ENCODE data around the gene SLC12A7. TPM values are rescaled to one million over a fixed set of nuclear protein-coding genes. Genes with fewer than 3 reads are reported as not detected.

The SLC12A7 gene
- total RNA-seq, 1 donor from 2014 or later: 4.4 TPM

GRCh38 chr5:1018596-1018995, 93.3 kb downstream of the SLC12A7 start:
- DNase-seq: no peak

DNA sequence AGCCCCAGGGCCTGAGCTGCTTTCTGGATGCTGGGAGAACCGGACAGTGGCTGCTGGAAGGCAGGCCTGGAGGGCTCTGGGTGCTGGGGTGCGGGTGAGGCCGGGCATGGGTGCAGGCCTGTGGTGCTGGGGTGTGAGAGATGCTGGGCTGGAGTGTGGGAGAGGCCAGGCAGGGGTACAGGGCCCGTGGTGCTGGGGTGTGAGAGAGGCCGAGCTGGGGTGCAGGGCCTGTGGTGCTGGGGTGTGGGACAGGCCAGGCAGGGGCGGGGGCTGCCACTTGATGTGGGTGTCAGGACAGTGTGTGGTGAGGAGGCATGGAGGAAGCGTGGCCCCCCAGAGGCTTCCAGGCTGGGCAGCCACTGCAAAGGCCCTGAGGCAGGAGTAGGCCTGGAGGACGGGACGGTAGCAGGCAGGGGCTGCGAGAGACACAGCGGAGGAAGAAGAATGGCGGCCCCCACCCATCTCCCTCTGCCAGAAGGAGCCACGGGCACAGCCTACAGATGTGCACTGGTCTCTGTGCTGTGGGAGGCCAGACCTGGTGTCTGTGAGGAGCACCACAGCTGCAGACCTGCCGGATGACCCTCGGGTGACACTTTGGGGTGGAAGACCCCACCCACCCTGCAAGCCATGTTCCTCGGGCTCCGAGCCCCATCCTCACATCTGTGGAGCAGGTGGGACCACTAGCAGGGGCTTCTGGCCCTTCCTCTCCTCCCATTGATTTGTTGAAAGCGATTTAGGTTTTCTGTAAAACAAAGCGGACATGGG, 94.0 kb downstream of the SLC12A7 start:
- no peak for DNase-seq

- DNase-seq: no peak
Observed at GRCh38 chr5:1017056-1017455, 94.8 kb downstream of the SLC12A7 start.

DNA sequence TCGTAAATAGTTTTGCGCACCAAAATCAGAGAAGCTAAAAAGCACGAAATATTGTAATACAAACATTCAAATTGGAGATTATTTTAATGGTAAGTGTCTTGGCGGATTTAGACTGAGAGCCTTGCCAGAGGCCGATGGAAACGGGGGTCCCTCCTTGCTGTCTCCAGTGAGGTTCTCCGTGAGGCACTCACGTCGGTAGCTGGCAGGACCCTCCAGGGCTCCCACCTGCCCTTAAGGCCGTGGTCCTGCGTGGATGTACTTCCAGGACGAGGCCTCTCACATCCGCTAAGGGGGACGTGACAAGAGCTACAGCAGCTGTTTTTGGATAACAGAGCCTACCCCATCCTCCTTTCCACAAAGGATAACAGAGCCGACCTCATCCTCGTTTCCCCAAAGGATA, 95.4 kb downstream of the SLC12A7 start:
- DNase-seq: no peak

- no peak for DNase-seq
Observed at GRCh38 chr5:1016036-1016435, 95.8 kb downstream of the SLC12A7 start.

- no peak for DNase-seq
Observed at GRCh38 chr5:1015507-1015906, 96.4 kb downstream of the SLC12A7 start.

DNA sequence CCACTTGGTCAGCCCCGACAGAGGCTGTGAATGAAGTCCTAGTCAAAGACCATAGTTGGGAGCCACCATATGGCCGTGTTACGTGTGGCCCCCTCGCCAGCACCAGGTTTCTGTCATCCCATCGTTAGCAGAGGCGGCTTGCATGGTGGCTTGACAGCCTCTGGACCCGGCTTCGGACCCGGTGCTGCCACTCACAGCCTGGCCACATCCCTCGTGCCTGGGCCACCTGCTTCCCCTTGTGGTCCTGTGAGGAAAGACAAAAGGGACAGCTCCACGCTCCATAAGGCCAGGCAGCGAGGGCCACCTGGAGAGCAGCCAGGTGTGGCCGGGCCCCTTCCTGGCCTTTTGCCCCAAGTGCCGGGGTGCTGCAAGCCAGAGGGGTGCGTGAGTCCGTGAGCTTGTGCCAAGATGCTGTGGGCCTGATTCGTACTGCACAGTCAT, 97.1 kb downstream of the SLC12A7 start:
- no peak for DNase-seq

DNA sequence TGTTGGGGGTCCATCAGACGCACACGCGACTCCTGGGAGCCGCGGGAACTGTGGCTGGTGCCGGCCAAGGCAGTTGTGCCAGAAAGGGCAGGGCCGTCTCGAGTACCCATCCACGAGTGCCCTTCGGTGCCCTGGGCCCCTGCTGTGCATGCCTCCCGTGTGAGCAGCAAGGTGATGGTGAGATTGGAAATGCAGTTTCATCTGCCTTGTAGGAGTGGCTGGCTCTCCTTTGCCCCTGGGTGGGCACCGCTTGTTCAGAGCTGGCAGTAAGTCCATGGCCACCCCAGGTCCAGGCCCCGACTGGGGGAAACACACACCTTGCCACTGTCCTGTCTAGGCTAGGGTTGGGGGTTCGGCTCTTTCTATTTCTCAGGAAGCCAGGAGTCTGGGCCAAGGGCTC, 97.5 kb downstream of the SLC12A7 start:
- no peak for DNase-seq

- DNase-seq: no peak
Observed at GRCh38 chr5:1013948-1014301, 97.9 kb downstream of the SLC12A7 start.

DNA sequence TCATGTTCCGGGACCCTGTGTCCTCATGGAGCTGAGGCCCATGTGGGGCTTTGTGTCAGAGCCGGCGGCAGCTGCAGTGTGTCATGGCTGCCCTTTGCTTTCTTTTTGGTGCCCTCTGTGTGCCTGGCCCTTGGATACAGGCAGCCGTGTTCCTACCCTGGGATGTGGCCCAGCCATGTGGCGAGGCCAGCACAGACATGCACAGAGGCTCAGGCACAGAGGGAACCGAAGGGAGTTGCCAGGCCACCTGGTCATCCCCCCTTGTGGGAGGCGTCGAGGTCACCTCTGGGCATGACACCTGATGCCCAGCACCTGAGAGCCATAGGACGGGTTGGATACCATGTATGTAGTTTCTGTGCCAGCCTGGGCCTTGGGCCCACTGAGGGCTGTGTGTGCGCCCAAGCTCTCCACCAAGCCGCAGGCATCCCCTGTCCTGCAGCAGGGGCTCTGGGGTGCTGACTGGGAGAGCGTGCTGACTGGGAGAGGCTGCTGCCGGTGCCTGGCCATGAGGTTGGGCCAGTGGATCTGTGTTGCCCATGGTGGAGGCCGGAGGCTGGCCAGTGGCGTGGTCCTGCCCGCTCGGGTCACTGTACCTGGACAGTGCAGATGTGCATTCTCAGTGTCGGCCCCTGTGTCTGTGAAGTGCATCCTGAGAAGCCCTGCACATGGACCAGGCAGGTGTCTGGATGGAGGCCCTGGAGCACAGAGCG, 98.5 kb downstream of the SLC12A7 start:
- DNase-seq: no peak

GRCh38 chr5:1012900-1013237, 99.0 kb downstream of the SLC12A7 start:
- no peak for DNase-seq

- no peak for DNase-seq
Observed at GRCh38 chr5:1012313-1012841, 99.5 kb downstream of the SLC12A7 start.

GRCh38 chr5:1011741-1012312, 100.0 kb downstream of the SLC12A7 start:
- DNase-seq: no peak

DNA sequence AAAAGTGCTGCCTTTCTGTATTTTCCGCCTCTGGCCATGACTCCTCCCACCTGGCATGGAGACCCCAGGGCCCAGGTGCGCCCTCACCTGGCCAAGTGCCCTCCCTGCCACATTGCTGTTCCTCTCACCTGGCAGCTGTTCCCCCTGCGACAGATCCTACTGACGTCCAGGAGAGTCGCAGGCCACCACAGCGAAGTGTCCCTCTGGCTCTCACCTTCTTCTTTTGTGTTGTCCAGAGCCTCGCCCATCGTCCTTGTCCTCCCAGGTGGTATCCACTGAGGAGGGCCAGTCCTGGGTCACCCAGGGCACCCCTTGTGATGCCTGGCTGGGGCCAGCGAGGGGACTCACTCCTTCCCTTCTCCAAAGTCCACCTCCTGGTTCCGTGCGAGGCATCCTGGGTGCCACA, 100.6 kb downstream of the SLC12A7 start:
- no peak for DNase-seq

DNA sequence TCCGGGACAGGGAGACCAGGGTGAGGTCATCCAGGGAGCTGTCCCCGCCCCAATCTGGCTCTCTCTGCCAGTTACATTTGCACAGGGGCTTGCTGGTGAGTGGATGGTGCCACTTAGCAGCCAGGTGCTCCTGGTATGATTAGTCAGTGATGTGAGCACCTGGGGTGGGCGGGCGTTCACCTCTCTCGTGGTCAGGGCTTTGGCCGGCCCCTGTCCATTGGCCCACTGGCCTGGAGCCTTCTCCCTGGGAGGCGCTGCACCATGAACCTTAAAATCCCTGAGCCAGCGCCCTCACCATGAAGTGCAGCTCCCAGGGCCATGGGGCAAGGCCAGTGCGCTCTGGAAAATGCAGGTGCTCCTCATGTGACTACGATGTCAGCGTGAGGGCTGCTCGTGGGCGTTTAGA, 101.2 kb downstream of the SLC12A7 start:
- no peak for DNase-seq

- DNase-seq: no peak
Observed at GRCh38 chr5:1010181-1010510, 101.7 kb downstream of the SLC12A7 start.

GRCh38 chr5:1009359-1010180, 102.3 kb downstream of the SLC12A7 start:
- DNase-seq: no peak

DNA sequence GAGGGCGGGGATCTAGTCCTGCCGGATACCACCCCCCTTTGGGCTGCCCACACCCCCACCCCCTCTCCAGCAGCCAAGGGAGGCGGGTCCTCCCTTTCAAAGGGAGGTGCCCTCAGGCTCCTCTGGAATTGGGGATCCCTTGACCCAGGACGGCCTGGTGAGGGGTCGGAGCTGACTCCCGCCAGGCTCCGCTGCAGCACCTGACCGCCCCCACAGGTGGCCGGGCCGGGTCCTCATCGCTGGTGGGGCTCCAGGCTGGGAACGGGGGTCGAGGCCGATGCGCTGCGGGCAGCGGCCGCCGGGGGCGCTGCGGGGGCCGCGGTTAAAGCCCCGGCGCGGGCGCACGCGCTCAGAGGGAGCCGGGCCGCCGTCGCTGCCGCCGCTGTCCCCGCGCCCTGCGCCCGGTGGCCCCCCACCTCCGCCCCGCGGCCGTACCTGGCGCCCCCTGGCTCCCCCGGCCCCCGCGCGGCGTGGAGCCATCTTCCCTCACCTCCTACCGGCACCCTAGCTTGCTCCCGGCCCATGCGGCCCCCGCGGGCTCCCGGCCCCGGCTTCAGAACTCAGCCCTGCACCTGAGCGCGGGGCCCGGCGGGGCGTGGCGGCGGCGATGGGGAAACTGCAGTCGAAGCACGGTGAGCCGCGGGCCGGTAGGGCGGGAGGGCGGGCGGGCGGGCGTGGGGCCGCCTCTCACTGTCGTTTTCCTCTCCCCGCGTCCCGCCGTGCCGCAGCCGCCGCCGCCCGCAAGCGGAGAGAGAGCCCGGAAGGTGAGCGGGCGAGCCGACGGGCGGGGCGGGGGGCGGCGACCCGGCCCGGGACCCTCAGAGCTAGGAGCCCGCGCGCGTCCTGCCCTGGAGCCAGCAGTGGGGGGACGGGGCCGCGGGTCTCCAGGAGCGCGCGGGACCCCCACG, 103.2 kb downstream of the SLC12A7 start, which contains the start of gene NKD2:
NKD2 (plus strand) TSS at position 352 of the 908 bp plus-strand sequence; CDS start at position 608, 256 bp downstream.
- DNase-seq: no peak

DNA sequence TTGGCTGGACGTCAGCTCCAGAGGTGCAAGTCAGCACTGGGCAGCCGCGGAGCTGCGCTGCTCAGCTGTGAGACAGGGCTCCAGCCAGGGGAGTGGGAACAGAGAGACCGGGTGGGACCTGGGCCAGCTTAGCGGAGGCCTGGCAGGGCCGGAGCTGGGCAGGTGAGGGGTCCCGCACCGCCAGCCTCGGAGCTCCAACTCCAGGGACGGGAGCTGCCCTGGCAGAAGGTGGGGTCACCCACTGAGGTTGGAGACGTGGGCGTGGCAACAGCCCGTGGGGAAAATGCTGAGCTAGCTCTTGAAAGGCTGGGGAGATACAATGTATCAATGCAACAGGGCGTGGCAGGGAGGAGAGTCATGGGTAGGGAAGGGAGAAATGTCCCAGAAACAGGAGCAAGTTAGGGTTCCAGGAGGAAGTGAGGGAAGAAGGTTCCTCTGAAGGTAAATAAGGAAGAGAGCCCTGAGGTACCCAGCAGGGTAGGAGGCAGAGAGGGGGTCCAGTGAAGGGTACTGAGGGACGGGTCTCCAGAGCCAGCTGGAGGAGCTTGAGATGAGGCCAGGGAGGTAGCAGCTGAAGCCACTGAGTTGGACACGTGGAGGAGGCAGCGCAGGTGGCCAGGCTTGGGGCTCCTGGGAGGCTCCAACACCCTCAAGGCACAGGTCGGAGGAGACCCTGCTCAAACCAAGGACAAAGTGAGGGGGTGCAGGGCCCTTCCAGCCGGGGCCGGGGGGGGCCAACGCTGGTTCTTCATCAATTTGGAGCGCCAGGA, 104.0 kb downstream of the SLC12A7 start:
- no peak for DNase-seq

GRCh38 chr5:1007221-1007680, 104.6 kb downstream of the SLC12A7 start:
- DNase-seq: no peak

- DNase-seq: no peak
Observed at GRCh38 chr5:1006656-1007071, 105.2 kb downstream of the SLC12A7 start.

Data from occipital lobe (tissue), 2 donors.